Nephron progenitor cell (in vitro differentiated cells): ENCODE measurements around the gene EPS8.
A peak's percentile ranks its signal among the peaks of the same experiment; 100 is the strongest.

Source experiments
- DNase-seq: peaks from one replicate; pipeline ENCODE4 v3.0.0; 2021
- H3K27ac Mint-ChIP-seq: 2 replicates; pipeline ENCODE4 v1.8.0; 2021; ENCODE audit warnings: mild to moderate bottlenecking, moderate library complexity, mixed read lengths
- H3K27me3 Mint-ChIP-seq: 2 replicates; pipeline ENCODE4 v1.8.0; 2021; ENCODE audit warnings: mild to moderate bottlenecking, low read depth, mixed read lengths; ENCODE audit not compliant: poor library complexity
- H3K36me3 Mint-ChIP-seq: 2 replicates; pipeline ENCODE4 v1.8.0; 2021; ENCODE audit warnings: low read depth, mixed read lengths
- H3K4me1 Mint-ChIP-seq: 2 replicates; pipeline ENCODE4 v1.8.0; 2021; ENCODE audit warnings: mixed read lengths
- H3K4me3 Mint-ChIP-seq: 2 replicates; pipeline ENCODE4 v1.8.0; 2021; ENCODE audit warnings: mild to moderate bottlenecking, moderate library complexity, mixed read lengths
- H3K9me3 Mint-ChIP-seq: 2 replicates; pipeline ENCODE4 v1.8.0; 2021; ENCODE audit warnings: mild to moderate bottlenecking, moderate library complexity, mixed read lengths
- TF ChIP-seq, protein P1 (sequence below): fragments of 200-600 bp; sonication (generic); IDR thresholded peaks from 2 replicates; pipeline ENCODE4 v1.5.0; 2021; ENCODE audit warnings: antibody characterized with exemption

EPS8 gene

GRCh38 chr12:15688202-15688736 lies 100.9 kb downstream of the EPS8 start:
- H3K4me1 Mint-ChIP-seq, result peaks cover 16% of the 10 kb centered on the region

GRCh38 chr12:15687583-15687982 lies 101.6 kb downstream of the EPS8 start:
- no peak overlapping the region for H3K4me3 Mint-ChIP-seq
- no peaks in the 10 kb centered on the region for H3K36me3 Mint-ChIP-seq
- H3K4me1 Mint-ChIP-seq, result peaks cover 16% of the 10 kb centered on the region
- no peak for DNase-seq
- TF ChIP-seq, protein P1, sequence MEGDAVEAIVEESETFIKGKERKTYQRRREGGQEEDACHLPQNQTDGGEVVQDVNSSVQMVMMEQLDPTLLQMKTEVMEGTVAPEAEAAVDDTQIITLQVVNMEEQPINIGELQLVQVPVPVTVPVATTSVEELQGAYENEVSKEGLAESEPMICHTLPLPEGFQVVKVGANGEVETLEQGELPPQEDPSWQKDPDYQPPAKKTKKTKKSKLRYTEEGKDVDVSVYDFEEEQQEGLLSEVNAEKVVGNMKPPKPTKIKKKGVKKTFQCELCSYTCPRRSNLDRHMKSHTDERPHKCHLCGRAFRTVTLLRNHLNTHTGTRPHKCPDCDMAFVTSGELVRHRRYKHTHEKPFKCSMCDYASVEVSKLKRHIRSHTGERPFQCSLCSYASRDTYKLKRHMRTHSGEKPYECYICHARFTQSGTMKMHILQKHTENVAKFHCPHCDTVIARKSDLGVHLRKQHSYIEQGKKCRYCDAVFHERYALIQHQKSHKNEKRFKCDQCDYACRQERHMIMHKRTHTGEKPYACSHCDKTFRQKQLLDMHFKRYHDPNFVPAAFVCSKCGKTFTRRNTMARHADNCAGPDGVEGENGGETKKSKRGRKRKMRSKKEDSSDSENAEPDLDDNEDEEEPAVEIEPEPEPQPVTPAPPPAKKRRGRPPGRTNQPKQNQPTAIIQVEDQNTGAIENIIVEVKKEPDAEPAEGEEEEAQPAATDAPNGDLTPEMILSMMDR, result no peak
- H3K27ac Mint-ChIP-seq, result no peak overlapping the region
- H3K27me3 Mint-ChIP-seq, result peaks cover 3% of the 10 kb centered on the region
- no peaks in the 10 kb centered on the region for H3K9me3 Mint-ChIP-seq

More at GRCh38 chr12:15688202-15688736, 100.9 kb downstream of the EPS8 start:
- TF ChIP-seq, protein P1, result no peak
- no peaks in the 10 kb centered on the region for H3K36me3 Mint-ChIP-seq
- peak; percentile 16 for DNase-seq
- peaks cover 3% of the 10 kb centered on the region for H3K27me3 Mint-ChIP-seq
- no peaks in the 10 kb centered on the region for H3K9me3 Mint-ChIP-seq
- H3K27ac Mint-ChIP-seq, result no peak overlapping the region
- no peak overlapping the region for H3K4me3 Mint-ChIP-seq

DNA sequence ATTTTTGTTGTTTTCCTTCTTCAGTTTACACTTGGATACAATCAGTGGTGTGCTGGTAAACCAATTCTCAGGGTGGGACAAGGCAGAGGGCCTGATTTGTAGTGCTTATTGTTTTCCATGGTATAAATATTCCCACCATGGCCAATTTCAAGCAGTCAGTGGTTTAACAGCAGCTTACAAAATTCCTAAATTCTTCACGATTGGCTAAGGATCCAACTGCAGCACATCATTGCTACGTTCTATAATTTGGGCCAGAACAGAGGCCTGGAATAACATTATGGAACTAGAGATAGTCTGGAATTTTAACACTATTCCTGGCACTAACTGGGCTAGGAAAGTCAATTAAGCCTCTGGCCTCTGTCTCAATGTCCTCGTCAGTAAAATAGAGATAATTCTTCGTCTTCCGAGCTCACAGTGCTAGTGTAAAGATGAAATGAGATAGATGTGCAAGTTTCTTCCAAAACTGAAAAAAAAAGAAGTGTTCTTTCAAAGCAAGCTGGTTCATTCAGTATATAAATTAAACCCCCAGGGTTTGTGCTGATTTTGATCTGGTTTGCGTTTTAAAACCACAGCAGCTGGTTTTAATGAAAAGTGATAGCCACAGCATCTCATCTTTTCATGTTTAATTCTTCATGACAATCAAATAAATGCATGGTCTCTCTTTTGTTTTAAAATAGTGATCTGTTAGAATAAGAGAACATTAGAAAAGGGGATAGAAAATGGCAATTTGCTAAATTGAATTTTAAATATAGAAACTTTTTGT lies 104.1 kb downstream of the EPS8 start:
- no peak overlapping the region for H3K27ac Mint-ChIP-seq
- H3K27me3 Mint-ChIP-seq, result peaks cover 3% of the 10 kb centered on the region
- H3K36me3 Mint-ChIP-seq, result no peaks in the 10 kb centered on the region
- DNase-seq, result no peak
- no peaks in the 10 kb centered on the region for H3K9me3 Mint-ChIP-seq
- TF ChIP-seq, protein P1, result no peak
- no peak overlapping the region for H3K4me3 Mint-ChIP-seq
- peaks cover 5% of the 10 kb centered on the region for H3K4me1 Mint-ChIP-seq

- no peak overlapping the region for H3K27ac Mint-ChIP-seq
- H3K27me3 Mint-ChIP-seq, result no peaks in the 10 kb centered on the region
- no peaks in the 10 kb centered on the region for H3K4me1 Mint-ChIP-seq
- no peaks in the 10 kb centered on the region for H3K36me3 Mint-ChIP-seq
- no peak overlapping the region for H3K4me3 Mint-ChIP-seq
- TF ChIP-seq, protein P1, result no peak
- H3K9me3 Mint-ChIP-seq, result no peaks in the 10 kb centered on the region
- DNase-seq, result no peak
Observed at GRCh38 chr12:15682826-15683225, 106.4 kb downstream of the EPS8 start.

DNA sequence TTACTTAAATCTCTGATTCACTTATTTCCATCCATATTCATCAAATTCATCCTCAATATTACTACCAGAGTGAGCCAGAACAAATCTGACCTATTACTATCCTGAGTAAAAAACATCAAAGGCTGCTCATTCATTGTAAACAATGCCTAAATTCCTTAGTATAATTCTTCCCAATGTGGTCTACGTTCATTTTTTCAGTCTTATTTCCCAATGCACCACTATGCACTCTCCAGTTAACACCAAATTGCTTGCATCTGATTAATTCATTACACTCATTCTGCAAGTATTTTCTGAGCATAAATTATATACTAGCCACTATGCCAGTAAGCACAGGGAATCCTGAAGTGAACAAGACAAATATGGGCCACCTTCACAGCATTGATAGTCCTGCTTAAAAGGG lies 110.0 kb downstream of the EPS8 start:
- TF ChIP-seq, protein P1, result no peak
- no peak for DNase-seq
- H3K4me3 Mint-ChIP-seq, result no peak overlapping the region

More for the DNA sequence above, 110.0 kb downstream of the EPS8 start:
- Mint-ChIP-seq H3K36me3 (no peaks in the 10 kb centered on the region), H3K4me1 (no peaks in the 10 kb centered on the region), H3K27me3 (no peaks in the 10 kb centered on the region), H3K27ac (no peak overlapping the region), H3K9me3 (no peaks in the 10 kb centered on the region)
